HG02852 (cell line): ENCODE measurements around the gene TSPAN31.

Source experiments
- ATAC-seq: cut with Tn5 transposase; IDR thresholded peaks from one replicate; pipeline ENCODE4 v1.9.1; 2021; ENCODE audit warnings: mild to moderate bottlenecking, moderate library complexity; ENCODE audit not compliant: unreplicated experiment

The TSPAN31 gene, protein sequence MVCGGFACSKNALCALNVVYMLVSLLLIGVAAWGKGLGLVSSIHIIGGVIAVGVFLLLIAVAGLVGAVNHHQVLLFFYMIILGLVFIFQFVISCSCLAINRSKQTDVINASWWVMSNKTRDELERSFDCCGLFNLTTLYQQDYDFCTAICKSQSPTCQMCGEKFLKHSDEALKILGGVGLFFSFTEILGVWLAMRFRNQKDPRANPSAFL

DNA sequence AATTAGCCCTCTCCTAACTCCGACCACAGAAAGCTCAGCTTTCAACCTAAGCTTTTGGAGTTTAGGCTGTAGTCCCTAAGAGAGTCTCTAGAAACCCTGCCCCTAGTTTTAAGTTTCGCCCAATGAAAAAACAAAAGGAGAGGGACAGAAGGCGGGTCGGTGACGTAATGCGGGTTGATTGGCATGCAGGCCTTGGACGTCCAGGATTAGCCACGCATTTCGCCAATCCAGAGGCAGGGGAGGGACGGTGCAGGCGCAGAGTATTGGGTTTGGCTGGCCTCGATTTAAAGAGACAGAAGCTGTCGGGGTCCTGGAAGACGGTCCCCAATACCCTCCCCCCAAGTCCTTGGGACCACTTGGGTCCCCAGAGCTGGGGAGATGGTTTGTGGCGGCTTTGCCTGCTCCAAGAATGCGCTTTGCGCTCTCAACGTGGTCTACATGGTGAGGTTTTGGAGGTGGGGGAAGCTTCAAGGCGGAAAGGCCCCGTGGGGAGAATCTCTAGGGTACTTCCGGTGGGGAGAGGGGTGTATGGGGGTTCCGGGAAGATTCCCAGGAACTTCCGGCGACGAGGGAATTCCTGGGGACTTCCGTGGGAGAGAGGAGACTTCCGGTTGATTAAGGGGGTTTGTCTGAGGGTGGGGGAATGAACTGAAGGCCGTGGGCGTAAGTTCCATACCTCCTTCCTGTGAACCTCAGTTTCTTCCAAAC, at the start of gene TSPAN31:
Gene TSPAN31, plus strand, starts transcription at position 263 of the 708 bp plus-strand sequence. Its CDS starts 116 bp downstream, at position 379.
- ATAC-seq = peak; percentile 82

DNA sequence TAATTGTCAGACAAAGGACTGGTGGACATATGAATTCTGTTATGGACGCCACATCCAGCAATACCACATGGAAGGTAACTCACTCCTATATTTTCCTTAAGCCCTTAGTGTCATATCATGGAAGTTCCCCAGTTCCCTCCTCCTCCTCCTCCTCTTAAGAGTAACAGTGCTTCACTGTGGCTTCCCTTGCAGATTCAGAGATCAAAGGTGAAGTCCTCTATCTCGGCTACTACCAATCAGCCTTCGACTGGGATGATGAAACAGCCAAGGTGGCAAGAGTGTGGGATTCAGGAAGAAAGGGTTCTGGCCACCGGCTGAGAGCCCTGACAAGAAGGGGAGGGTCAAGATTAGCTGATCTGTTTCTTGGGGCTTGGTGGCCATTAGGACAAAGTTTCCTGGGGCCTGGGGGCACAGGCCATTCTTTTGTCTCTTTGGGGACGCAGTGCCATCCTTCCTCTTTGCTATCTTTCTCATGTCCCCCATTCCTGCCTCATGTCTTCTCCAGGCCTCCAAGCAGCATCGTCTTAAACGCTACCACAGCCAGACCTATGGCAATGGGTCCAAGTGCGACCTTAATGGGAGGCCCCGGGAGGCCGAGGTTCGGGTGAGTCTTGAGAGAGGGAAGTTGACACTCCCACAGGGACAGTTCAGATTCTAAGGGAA, 48.9 kb upstream of the TSPAN31 start:
- ATAC-seq = no peak

DNA sequence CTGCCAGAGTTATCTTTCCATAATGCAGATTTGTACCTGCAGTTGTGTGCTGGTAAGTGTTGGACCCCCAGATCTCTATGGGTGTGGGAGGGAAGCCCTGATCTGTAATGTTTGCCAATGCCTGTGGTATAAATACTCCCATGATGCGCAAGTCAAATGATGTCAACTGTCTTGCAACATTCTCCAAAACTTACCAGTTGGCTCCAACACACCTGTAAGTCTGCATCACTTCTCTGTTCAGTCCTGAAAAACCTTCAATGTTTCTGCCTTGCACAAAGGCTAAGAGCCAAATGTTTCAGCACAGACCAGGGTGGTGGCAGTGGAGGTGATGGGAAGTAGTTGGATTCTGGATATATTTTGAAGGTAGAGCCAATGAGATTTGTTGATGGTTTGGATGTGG, 47.8 kb upstream of the TSPAN31 start:
- no peak for ATAC-seq

DNA sequence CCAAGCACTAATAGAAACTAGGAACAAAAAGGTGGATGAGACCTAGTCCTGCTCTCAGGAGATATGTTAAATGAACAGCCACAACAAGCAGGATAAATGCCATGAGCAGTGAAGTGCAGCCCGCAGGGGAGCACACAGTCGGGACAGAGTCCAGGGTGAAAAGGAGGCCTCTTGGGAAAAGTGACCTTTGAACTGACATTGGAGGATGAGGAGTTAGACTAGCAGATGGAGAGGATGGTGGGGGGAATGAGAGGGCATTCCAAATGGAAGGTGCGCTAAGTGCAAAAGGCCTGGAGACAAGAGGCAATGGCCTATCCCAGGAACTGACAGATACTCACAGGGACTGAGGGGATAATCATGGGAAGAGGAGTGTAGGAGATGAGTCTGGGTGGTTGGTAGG, 46.4 kb upstream of the TSPAN31 start:
- ATAC-seq = no peak

DNA sequence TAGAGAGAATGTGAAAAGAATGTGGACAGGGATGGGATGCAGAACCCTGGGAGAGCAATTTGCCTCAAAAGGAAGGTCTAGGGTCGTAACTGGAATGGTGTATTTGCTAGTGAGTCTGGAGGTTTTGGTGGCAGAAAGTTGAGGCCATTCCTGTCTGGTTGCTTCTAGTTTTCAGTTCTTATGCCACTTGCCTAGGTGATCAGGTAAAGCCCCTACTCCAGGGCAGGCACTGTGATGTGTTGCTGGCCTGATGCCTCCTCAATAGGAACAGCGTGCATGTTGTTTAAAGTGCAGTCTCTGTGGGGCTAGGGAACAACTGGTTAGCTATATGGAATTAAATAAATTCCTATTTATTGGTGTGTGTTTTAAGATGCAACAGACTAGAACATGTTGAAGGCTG, 44.5 kb upstream of the TSPAN31 start:
- no peak for ATAC-seq

DNA sequence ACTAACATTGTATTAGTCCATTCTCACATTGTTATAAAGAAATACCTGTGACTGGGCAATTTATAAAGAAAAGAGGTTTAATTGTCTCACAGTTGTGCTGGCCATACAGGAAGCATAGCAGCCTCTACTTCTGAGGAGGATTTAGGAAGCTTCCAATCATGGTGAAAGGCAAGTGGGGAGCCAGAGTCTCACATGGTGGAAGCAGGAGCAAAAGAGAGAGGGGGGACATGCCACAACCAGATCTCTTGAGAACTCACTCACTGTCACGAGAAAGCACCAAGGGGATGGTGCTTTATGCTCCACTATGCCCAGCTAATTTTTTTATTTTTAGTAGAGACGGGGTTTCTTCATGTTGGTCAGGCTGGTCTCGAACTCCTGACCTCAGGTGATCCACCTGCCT, 37.6 kb upstream of the TSPAN31 start:
- ATAC-seq = no peak

DNA sequence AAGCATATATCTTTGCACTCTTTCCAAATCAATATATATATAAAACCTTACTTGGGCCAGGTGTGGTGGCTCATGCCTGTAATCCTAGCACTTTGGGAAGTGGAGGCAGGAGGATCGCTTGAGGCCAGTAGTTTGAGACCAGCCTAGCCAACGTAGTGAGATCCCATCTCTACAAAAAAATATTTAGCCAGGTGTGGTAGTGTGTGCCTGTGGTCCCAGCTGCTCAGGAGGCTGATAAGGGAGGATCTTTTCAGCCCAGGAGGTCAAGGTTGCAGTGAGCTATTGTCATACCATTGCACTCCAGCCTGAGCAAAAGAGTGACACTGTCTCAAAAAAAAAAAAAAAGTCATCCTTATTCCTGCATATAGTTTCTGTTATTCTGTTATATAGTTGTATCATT, 36.5 kb upstream of the TSPAN31 start:
- no peak for ATAC-seq

DNA sequence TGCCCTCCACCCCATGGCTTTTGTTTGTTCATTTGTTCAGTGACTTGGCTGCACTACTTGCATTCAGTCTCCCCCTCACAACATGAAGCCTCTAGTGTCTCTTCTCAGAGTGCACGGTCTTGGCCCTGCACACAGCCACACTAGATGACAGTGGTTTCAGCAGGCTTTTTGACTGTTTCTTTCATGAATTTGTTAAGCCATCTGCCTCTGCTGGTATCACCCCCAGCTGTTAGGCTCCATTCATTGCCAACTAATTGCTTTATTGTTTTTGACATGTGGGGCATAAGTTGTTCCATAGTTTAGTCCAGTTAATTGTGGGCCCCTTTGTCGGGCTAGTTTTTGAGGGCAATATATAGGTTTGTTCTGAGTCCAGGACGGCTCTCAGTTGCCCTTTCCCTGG, 32.1 kb upstream of the TSPAN31 start:
- no peak for ATAC-seq

DNA sequence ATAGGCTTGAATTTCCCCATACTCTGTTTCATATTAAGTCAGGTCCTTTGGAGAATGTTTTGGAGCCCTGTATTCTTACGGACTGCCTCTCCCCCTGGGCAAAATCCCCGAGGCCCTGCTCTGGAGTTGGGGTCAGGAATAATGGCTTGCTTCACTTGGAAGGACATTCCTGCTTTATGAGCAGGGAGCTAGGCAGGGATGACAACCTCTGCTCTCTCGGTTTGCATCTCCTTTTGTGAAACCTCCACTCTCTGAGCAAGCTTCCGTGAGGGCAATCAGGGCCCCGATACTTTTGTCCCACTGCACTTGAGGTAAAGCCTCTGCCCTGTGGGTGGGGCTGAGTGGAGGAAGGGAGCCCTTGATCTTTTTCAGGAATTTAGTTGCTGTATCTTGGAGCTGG, 31.6 kb upstream of the TSPAN31 start:
- ATAC-seq = no peak

DNA sequence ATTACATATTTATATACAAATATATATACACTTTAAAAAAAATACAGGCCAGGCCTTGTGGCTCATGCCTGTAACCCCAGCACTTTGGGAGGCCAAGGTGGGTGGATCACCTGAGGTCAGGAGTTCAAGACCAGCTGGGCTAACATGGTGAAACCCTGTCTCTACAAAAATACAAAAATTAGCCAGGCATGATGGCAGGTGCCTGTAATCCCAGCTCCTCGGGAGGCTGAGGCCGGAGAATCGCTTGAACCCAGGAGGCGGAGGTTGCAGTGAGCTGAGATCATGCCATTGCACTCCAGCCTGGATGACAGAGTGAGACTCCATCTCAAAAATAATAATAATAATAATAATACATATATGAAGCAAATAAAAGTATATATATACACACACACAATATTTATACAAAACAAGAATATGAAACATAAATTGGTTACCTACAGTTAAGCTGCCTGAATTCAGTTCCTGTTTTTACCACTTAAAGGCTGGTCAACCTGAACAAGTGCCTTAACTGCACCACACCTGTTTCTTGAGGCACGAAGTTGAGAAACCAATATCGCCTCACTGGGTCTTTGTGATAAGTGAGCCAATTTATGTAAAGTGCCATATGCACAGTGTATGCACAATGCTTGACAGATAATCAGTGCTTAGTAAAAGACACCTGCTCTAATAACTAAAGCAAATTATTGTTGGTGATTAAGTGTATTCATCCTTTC, 29.6 kb upstream of the TSPAN31 start:
- peak; percentile 43 for ATAC-seq

DNA sequence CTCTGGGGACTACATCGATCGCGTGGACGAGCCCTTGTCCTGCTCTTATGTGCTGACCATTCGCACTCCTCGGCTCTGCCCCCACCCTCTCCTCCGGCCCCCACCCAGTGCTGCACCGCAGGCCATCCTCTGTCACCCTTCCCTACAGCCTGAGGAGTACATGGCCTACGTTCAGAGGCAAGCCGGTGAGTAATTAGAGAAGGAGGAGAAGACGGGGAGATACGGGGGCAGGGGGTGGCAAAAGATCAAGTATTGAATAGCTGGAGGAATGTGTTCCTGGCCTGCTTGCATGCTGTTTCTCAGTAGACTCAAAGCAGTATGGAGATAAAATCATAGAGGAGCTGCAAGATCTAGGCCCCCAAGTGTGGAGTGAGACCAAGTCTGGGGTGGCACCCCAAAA, 29.1 kb upstream of the TSPAN31 start:
- ATAC-seq = no peak

DNA sequence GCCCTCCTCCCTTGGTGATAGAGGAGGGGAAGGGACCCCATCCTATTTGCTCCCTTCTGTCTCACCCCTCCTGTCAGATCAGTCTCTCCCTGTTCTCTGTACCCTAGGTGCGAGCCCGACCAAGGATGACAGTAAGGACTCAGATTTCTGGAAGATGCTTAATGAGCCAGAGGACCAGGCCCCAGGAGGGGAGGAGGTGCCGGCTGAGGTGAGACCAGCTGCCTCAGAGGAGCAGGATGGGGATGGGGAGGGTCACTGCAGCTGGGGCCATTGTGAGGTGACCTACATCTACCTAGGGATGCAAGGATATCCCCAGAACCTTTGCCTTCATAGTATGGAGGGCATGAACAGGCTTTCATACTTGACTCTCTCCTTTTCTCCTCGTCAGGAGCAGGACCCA, 28.5 kb upstream of the TSPAN31 start:
- ATAC-seq = no peak

DNA sequence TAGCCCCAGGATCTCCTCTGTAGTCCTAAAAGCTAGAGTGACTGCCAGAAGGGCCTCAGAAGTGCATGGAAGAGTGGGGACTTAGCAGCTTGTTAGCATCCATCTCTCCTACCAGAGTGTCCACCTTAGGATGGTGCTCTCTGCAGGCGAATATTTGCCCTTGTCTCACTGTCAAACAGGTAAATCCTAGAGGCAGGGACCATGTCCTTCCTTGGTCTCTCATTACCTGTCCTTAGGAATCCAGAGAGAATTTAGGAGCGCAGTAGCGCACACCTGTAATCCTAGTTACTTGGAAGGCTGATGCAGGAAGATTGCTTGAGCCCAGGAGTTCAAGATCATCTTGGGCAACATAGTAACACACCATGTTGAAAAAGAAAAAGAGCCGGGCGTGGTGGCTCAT, 27.7 kb upstream of the TSPAN31 start:
- no peak for ATAC-seq

DNA sequence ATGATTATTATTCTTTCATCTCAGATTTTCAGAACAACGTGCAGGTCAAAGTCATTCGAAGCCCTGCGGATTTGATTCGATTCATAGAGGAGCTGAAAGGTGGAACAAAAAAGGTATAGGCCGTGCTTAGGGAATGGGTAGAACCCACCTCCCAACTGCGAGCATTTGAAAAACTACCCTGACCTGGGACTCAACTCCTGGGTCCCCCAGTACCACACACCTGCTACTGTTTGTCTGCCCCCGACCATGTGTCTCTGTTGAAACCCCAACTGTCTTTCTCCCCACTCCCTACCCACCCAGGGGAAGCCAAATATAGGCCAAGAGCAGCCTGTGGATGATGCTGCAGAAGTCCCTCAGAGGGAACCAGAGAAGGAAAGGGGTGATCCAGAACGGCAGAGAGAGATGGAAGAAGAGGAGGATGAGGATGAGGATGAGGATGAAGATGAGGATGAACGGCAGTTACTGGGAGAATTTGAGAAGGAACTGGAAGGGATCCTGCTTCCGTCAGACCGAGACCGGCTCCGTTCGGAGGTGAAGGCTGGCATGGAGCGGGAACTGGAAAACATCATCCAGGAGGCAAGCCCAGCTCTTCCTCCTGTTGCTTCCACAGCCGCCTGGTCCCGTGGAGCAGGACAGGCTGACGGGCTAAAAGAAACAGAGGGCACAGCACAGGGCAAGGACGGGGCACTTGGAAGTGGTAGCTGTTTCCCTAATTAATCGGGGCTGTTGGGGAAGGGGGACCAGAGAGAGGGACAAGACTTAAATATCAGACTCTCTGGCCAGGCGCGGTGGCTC, 26.8 kb upstream of the TSPAN31 start:
- no peak for ATAC-seq

DNA sequence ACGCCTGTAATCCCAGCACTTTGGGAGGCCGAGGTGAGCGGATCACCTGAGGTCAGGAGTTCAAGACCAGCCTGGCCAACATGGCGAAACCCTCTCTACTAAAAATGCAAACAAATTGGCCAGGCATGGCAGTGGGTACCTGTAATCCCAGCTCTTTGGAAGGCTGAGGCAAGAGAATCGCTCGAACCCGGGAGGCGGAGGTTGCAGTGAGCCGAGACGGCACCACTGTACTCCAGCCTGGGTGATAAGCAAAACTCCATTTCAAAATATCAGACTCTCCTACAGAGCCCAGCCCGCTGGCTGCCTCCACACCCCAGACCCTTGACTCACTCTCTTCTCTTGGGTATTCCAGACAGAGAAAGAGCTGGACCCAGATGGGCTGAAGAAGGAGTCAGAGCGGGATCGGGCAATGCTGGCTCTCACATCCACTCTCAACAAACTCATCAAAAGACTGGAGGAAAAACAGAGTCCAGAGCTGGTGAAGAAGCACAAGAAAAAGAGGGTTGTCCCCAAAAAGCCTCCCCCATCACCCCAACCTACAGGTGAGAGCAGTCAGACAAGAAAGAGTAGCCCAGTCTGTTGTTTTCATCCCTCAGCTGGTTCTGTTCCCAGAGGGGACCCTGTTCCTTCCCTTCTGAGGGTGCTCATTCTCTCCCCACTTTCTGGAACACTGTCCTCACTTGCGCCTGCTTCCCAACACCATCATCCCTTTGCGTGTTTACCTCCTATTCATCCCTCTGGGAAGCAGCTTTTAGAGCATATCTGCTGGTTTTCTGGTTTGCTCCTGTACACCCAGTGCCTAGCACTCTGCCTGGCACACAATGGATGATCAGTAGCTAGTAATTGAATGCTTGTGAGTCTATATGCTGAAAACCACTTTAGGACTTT, 26.0 kb upstream of the TSPAN31 start:
- no peak for ATAC-seq

DNA sequence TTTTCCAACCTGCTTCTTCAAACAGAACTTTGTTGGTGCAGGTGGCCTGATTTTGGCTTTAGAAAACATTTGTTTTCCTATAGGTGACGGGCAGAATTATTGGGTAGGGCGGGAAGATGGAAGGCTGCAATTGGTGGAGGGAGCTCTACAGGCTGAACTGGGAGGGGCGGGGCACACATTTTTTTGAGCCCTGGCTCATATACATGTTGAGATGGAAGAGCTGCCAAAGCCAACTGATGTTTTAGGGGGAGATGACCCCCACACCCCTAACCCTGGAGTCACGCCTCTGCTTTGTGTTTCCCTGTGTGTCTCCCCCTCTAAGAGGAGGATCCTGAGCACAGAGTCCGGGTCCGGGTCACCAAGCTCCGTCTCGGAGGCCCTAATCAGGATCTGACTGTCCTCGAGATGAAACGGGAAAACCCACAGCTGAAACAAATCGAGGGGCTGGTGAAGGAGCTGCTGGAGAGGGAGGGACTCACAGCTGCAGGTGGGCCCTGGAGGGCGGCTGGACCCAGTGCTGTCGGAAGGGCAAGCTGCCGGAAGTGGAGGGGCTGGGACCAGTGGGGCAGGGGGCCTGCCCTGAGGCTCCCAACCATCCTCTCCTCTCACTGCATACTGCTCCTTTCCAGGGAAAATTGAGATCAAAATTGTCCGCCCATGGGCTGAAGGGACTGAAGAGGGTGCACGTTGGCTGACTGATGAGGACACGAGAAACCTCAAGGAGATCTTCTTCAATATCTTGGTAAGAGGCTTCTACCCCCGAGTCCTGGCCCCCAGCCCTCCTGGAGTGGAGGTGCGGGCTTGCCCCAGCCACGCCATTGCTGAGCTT, 24.8 kb upstream of the TSPAN31 start:
- no peak for ATAC-seq

DNA sequence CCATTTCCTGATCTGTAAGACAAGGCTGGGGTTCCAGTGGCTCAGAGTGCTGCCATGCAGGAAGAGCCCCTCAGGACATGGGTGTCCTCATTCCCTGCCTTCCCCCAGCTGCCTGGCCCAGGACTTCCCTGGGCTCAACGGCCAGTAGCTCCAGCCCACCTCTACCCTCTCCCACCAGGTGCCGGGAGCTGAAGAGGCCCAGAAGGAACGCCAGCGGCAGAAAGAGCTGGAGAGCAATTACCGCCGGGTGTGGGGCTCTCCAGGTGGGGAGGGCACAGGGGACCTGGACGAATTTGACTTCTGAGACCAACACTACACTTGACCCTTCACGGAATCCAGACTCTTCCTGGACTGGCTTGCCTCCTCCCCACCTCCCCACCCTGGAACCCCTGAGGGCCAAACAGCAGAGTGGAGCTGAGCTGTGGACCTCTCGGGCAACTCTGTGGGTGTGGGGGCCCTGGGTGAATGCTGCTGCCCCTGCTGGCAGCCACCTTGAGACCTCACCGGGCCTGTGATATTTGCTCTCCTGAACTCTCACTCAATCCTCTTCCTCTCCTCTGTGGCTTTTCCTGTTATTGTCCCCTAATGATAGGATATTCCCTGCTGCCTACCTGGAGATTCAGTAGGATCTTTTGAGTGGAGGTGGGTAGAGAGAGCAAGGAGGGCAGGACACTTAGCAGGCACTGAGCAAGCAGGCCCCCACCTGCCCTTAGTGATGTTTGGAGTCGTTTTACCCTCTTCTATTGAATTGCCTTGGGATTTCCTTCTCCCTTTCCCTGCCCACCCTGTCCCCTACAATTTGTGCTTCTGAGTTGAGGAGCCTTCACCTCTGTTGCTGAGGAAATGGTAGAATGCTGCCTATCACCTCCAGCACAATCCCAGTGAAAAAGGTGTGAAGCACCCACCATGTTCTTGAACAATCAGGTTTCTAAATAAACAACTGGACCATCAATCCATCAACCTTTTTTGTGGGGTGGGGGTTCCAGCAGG, 23.9 kb upstream of the TSPAN31 start:
- ATAC-seq = no peak
